Measurements from ENCODE around the gene GLYR1. TPM values are rescaled to one million over a fixed set of nuclear protein-coding genes. Genes with fewer than 3 reads are reported as not detected.

The GLYR1 gene
- total RNA-seq, 4 donors from 2014 or later = 81.8 to 111 (median 98.8) TPM

DNA sequence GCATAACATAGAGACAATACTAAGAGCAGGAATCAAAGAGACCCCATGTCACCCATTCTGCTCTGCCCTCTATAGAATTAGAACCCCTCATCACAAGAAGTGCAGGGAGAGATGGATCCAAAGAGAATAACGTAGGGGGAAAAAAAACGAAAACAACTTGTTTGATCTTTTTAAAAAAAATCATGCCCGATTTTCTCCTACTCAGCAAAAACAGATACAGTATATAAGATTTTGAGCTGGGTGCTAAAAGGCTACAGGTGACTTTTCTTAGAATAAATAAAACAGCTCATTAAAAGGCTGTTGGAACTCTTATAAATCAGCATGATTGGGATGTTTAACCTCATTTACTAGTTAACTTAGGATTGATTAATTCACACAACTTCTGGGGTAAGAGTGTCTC, 17.6 kb upstream of the GLYR1 start:
- no peak for TF ChIP-seq EP300 (IDR thresholded peaks at IDR 0.05)
- Histone ChIP-seq H3K4me3 (no peak overlapping the region), H3K9me3 (no peaks in the 10 kb centered on the region), H3K4me1 (peaks cover 7 to 26% (median 16%) of the 10 kb centered on the region in 4 donors), H3K36me3 (peaks cover 23 to 61% (median 46%) of the 10 kb centered on the region in 4 donors), H3K27ac (replicated peaks in 1 of 4) (no peak overlapping the region), H3K27me3 (no peaks in the 10 kb centered on the region)
- no peak for DNase-seq (ENCODE audit: extremely low spot score)
- intact Hi-C loops (cut with DNase I) = no loop called here
- 90% methylated on average over 3 of the region's 3 CpGs for WGBS

- TF ChIP-seq POLR2A (IDR thresholded peaks at IDR 0.05; ENCODE audit: low read depth) (no peak), EP300 (IDR thresholded peaks at IDR 0.05) (no peak), POLR2AphosphoS5 (IDR thresholded peaks at IDR 0.05) (no peak)
- TF ChIP-seq, protein P1, sequence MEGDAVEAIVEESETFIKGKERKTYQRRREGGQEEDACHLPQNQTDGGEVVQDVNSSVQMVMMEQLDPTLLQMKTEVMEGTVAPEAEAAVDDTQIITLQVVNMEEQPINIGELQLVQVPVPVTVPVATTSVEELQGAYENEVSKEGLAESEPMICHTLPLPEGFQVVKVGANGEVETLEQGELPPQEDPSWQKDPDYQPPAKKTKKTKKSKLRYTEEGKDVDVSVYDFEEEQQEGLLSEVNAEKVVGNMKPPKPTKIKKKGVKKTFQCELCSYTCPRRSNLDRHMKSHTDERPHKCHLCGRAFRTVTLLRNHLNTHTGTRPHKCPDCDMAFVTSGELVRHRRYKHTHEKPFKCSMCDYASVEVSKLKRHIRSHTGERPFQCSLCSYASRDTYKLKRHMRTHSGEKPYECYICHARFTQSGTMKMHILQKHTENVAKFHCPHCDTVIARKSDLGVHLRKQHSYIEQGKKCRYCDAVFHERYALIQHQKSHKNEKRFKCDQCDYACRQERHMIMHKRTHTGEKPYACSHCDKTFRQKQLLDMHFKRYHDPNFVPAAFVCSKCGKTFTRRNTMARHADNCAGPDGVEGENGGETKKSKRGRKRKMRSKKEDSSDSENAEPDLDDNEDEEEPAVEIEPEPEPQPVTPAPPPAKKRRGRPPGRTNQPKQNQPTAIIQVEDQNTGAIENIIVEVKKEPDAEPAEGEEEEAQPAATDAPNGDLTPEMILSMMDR (IDR thresholded peaks at IDR 0.05) = no peak
Observed at GRCh38 chr16:4862639-4863038, 15.6 kb upstream of the GLYR1 start.

GRCh38 chr16:4860727-4861342, 13.7 kb upstream of the GLYR1 start:
- intact Hi-C loops (cut with DNase I) = no loop called here
- Histone ChIP-seq H3K27me3 (no peaks in the 10 kb centered on the region), H3K4me3 (no peak overlapping the region), H3K4me1 (peaks cover 7 to 26% (median 14%) of the 10 kb centered on the region in 4 donors), H3K27ac (replicated peaks in 1 of 4) (no peak overlapping the region), H3K9me3 (no peaks in the 10 kb centered on the region), H3K36me3 (peaks cover 36 to 82% (median 63%) of the 10 kb centered on the region in 4 donors)
- WGBS = 86% methylated on average over 12 of the region's 14 CpGs
- no peak for TF ChIP-seq POLR2A (IDR thresholded peaks at IDR 0.05; ENCODE audit: low read depth)
- no peak for TF ChIP-seq POLR2AphosphoS5 (IDR thresholded peaks at IDR 0.05)
- TF ChIP-seq, protein P1 (IDR thresholded peaks at IDR 0.05) = no peak
- TF ChIP-seq EP300 (IDR thresholded peaks at IDR 0.05) = no peak
- DNase-seq (ENCODE audit: extremely low spot score) = no peak

More at GRCh38 chr16:4862639-4863038, 15.6 kb upstream of the GLYR1 start:
- Histone ChIP-seq H3K4me1 (peaks cover 7 to 26% (median 15%) of the 10 kb centered on the region in 4 donors), H3K9me3 (no peaks in the 10 kb centered on the region), H3K27me3 (no peaks in the 10 kb centered on the region), H3K27ac (replicated peaks in 1 of 4) (no peak overlapping the region), H3K36me3 (peaks cover 35 to 66% (median 49%) of the 10 kb centered on the region in 4 donors), H3K4me3 (no peak overlapping the region)
- DNase-seq (ENCODE audit: extremely low spot score) = no peak
- 82% methylated on average over 5 of the region's 5 CpGs for WGBS
- intact Hi-C loops (cut with DNase I) = no loop called here

DNA sequence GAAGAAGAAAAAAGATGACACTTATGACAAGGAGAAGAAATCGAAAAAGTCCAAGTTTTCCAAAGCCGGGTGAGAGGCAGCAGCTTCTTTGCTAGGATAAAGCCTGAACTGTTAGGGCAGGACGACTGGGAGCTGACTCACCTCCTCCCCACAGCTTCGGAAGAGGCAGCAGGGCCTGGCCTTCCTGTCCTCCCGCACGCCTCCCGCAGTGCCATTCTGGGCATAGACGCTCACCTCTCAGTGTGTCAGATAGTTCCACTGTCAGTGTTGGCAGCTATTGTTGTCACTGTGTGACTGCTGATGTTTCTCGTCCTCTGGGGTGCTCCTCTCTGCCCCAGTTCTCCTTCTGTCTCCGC, 12.8 kb upstream of the GLYR1 start:
- intact Hi-C loops (cut with DNase I) = no loop called here

GRCh38 chr16:4859190-4859899, 12.3 kb upstream of the GLYR1 start:
- H3K4me1 ChIP-seq = peaks cover 7 to 26% (median 11%) of the 10 kb centered on the region in 4 donors
- H3K9me3 ChIP-seq = no peaks in the 10 kb centered on the region
- no peak for TF ChIP-seq POLR2AphosphoS5 (IDR thresholded peaks at IDR 0.05)
- TF ChIP-seq EP300 (IDR thresholded peaks at IDR 0.05) = no peak
- TF ChIP-seq, protein P1 (IDR thresholded peaks at IDR 0.05) = no peak
- TF ChIP-seq POLR2A (IDR thresholded peaks at IDR 0.05; ENCODE audit: low read depth) = no peak
- peaks cover 51 to 95% (median 78%) of the 10 kb centered on the region in 4 donors for H3K36me3 ChIP-seq
- intact Hi-C loops (cut with DNase I) = no loop called here
- no peak for DNase-seq (ENCODE audit: extremely low spot score)
- peak overlapping the region in 2 of 4 donors; percentile 24 to 45 for H3K27ac ChIP-seq (replicated peaks in 1 of 4)
- H3K4me3 ChIP-seq = no peak overlapping the region
- WGBS = 84% methylated on average over 17 of the region's 17 CpGs
- no peaks in the 10 kb centered on the region for H3K27me3 ChIP-seq

More for the DNA sequence above, 12.8 kb upstream of the GLYR1 start:
- WGBS = 84% methylated on average over 10 of the region's 10 CpGs
- Histone ChIP-seq H3K4me3 (no peak overlapping the region), H3K36me3 (peaks cover 46 to 92% (median 73%) of the 10 kb centered on the region in 4 donors), H3K4me1 (peaks cover 7 to 26% (median 11%) of the 10 kb centered on the region in 4 donors), H3K27ac (replicated peaks in 1 of 4) (peak overlapping the region in 1 of 4 donors; percentile 45), H3K27me3 (no peaks in the 10 kb centered on the region), H3K9me3 (no peaks in the 10 kb centered on the region)
- no peak for DNase-seq (ENCODE audit: extremely low spot score)
- TF ChIP-seq EP300 (IDR thresholded peaks at IDR 0.05) (no peak), POLR2A (IDR thresholded peaks at IDR 0.05; ENCODE audit: low read depth) (no peak), POLR2AphosphoS5 (IDR thresholded peaks at IDR 0.05) (no peak)
- TF ChIP-seq, protein P1 (IDR thresholded peaks at IDR 0.05) = no peak

Measured in esophagus muscularis mucosa (tissue), 4 donors.